OCI-M1 (cell line): ENCODE results near the gene CBX8.
"Not testable (repeated sequence)": the region's sequence is repeated elsewhere in the genome, so short reads cannot be mapped to it uniquely, and the experiment has no call there.

Source experiments
- DNase-seq: peaks from one replicate; lab custom pipeline; 2025; lab: John Stamatoyannopoulos, UW

CBX8 gene

GRCh38 chr17:79779084-79779529 lies 17.8 kb downstream of the CBX8 start:
- DNase-seq, result peak; percentile 31

- peak; percentile 29 for DNase-seq
These were observed 18.3 kb downstream of the CBX8 start for GRCh38 chr17:79778504-79779083.

- DNase-seq, result peak; percentile 77
These were observed 18.9 kb downstream of the CBX8 start, which contains the start of gene CBX2 for GRCh38 chr17:79777894-79778503. CBX2 (plus strand) TSS chr17:79778148; CDS start chr17:79778236, 88 bp downstream.

DNA sequence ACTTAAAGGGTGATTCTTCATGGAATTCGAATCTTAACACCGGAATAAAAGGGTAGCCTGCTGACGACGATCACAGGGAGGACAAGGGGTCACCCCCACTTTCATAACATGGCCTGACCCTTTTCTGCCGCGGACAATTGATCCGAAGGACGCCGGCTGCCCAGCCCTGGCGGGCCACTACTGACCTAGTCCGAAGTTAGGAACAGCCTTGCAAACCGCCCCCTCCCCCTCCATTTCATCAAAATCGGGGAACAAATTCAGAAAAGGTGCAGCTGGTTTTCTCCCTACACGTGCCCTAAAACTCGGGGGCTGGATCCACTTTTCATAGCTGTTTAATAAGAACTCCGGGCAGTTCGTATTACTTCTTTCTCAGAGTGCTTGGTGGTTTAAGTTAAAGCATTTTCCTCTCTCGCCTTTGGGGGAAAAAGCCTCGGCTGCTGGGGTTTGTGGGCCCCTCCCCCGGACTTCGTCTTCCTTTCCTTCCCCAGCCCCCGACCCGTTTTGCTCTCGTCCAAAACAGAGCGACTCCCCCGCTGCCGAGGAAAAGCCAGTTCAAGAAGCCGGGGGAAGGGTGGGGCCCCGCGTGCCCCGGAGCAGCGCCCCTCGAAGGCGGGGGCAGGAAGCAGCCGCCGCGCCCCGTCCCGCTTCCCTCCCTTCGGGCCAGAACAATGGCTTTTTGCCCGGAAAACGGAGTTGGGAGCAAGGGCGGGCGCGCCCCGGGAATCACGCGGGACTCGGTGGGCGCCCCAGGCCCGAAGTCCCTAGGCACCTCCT lies 19.6 kb downstream of the CBX8 start:
- DNase-seq, result peak; percentile 75

DNA sequence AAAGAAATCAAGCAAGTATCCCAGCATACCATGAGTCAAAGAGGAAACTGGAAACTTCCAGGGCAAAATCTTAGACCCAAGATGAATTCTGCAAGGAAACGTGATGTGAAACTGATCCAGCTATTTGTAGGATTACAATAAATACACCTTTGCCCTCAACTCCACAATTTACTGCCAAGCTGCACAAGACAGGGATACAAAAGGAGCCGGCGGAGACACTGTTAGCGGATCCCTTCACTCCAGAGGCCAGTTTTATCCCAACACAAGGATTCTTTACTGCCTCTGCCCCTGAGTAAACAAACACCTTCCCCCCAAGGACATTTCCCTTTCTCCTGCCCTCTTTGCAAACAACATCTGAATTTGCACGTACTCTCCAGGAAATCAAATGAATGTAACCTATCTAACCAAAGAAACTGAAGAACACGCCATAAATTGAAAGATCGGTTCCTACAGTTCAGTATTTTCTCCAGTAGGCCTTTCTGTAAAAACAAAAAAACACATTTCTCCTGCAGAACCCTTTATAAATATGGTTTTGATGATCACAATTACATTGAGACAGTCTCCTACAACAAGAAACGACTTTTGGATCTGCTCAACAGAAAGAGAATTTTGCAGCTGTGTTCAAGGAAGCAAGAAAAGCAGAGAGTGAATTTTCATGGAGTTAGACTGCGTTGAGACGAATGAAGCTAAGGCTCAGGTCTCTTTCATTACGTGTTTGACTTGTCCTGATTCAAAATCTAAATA lies 20.3 kb downstream of the CBX8 start:
- DNase-seq, result no peak

- no peak for DNase-seq
These were observed 21.2 kb downstream of the CBX8 start for GRCh38 chr17:79775632-79776031.

DNA sequence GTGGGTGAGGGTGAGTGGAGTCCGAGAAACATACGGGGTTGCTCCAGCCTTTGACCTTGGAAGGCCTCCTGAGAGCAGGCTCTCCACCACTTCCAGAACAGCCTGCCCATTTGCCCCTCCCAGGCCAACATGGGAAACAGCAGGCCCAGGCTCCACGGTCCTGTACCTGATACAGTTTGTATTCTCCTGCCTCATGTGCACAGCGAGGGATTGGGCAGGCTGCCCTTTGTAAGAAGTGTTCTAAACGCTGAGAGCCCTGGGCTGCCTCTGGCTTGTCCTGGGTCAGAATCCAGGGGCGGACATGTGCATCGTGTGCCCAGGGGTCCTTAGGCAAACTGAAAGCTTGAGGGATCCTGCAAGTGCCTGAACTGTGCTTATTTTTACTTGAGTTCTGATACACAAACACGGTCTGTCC lies 22.3 kb downstream of the CBX8 start:
- no peak for DNase-seq

- not testable (repeated sequence) for DNase-seq
These were observed 24.2 kb downstream of the CBX8 start for GRCh38 chr17:79772726-79773125.

GRCh38 chr17:79771276-79771675 lies 25.6 kb downstream of the CBX8 start:
- DNase-seq, result no peak

GRCh38 chr17:79769570-79770506 lies 27.0 kb downstream of the CBX8 start:
- no peak for DNase-seq

GRCh38 chr17:79765708-79766107 lies 31.2 kb downstream of the CBX8 start:
- DNase-seq, result no peak

DNA sequence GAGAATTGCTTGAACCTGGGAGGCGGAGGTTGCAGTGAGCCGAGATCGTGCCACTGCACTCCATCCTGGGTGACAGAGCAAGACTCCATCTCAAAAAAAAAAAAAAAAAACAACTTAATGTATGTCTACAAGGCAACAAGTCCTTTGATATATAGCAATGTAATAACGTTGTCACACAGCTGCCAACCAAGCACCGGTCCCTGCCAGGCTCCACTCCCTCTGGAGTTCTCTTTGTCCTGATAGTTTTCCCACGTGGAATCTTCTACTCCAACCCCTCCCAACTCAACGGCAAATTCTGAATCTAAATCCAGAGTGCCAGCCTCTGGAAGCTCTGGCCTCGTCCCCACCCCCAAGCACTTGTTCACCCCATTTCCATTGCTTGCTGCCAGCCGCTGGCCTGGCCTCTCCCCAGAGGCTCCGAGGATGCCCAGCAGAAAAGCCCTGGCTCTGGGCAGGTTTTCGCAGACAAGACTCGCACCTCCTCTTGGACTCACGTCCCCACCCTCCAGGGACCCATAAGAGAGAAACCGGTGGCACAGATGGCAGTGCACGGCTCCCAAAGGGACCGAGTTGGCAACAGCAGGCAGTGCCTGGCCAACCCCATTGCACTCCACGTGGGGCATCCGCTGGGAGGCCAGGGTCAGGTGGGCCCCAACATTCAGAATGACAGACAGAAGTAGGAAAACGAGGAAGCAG lies 34.8 kb downstream of the CBX8 start:
- no peak for DNase-seq

DNA sequence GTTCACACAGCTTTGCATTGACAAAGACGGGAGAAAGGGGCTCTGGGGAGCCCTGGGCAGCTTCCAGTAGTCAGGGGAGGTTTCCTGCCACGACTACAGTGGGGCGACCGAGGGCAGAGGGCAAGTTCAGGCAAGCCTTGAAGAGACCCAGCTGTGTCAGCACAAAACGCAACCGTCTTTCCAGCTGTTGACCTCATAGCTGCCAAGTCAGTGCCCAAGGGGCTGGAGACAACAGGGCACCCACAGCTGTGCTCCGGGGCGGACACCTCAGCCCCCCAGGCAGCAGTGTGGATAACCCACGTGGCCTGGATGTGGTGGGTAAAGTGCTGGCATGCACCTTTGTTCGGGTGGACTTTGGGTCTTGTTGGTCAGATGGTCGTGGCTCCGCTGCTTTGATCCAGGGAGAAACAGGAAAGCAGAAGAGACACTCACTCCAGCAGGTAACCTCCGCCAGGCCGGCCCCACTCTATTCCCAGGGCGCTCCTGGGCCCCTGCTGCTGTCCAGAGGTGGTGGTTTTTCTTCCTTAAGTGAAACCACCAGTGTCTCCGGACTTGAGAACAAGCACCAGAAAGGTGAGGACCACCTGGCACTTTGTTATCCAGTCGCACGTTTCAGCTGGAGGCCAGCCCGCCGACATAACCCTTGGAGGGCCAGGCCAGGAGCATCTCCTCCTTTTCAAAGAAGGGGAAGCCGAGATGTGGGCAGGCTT lies 36.5 kb downstream of the CBX8 start:
- DNase-seq, result no peak

GRCh38 chr17:79758271-79758670 lies 38.6 kb downstream of the CBX8 start:
- DNase-seq, result no peak

DNA sequence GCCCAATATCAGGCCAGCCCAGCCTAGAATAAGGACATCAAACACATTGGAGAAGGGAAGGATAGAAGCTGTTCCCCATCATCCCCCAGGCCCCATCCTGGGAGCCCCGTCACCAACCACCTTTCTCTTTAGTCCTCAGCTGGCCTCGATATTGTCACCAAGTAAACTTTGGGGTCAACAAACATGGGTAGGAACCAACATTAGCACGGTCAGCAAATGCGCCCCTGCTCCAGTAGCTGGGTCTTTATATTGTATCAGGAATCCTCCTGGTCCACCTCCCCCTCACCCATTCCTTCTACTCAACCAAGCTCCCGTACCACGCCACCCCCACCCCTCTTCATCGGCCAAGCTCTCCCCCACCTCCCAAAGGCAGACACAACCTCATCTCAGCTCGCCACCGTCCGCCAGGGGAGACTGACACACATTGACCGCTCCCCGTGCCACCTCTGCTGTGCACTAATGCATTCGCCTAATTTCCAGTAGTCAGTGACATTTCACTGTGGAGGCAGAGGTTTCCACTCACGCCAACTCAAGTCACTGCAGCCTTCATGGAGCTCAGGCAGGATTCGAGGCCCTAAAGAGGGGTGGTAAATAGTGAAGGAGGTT lies 39.6 kb downstream of the CBX8 start:
- no peak for DNase-seq

DNA sequence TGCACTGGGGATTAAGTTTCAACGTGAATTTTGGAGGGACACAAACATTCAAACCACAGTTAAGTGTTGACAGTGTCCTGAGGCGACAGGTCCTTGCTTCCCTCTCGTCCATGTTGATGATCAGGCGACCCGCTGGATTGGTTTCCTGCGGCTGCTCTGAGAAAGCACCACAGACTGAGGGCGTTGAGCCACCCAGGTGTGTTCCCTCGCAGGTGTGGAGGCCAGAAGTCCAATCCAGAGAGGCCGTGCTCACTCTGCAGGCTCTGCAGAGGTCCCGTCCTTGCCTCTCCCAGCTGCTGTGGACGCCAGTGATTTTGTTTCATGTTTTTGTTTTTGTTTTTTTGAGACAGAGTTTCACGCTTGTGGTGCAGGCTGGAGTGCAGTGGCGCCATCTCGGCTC lies 41.3 kb downstream of the CBX8 start:
- no peak for DNase-seq

DNA sequence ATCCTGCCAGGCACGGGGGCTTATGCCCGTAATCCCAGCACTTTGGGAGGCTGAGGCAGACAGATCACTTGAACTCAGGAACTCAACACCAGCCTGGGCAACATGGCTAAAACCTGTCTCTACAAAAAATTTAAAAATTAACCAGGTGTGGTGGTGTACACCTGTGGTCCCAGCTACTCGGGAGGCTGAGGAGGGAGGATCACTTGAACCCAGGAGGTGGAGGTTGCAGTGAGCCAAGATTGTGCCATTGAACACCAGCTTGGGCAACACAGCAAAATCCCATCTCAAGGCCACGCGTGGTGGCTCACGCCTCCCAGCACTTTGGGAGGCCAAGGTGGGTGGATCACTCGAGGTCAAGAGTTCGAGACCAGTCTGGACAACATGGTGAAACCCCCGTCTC lies 42.0 kb downstream of the CBX8 start:
- DNase-seq, result not testable (repeated sequence)

- DNase-seq, result no peak
These were observed 42.5 kb downstream of the CBX8 start for GRCh38 chr17:79754370-79754769.

- peak; percentile 31 for DNase-seq
These were observed 44.7 kb downstream of the CBX8 start for GRCh38 chr17:79752175-79752574.
